NCI-H2081 treated with DMSO at 0.1 percent for 48 hours (cell line): ENCODE data around the gene BACH2.
"Not testable (repeated sequence)": the region's sequence is repeated elsewhere in the genome, so short reads cannot be mapped to it uniquely, and the experiment has no call there.

Source experiments
- DNase-seq: peaks from one replicate; lab custom pipeline; 2025; lab: John Stamatoyannopoulos, UW

Gene BACH2

DNA sequence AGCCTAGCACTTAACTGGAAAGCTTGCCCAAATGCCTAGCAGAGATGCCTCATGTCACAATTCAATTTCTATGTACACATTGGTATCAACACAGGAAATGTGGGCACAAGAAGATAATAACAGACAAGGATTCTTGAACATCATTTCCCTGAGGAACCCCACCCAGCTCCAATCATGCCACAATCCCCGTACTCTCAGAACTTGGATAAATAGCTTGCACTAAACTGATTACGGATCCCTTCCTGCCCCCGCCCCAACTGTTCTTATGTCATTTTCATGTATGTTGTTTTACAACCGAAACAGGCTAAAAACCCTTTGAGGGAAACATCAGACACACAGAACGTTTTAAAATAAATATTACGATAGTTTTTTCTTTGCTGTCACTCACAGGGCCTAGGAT, 87.1 kb downstream of the BACH2 start:
- no peak for DNase-seq

DNA sequence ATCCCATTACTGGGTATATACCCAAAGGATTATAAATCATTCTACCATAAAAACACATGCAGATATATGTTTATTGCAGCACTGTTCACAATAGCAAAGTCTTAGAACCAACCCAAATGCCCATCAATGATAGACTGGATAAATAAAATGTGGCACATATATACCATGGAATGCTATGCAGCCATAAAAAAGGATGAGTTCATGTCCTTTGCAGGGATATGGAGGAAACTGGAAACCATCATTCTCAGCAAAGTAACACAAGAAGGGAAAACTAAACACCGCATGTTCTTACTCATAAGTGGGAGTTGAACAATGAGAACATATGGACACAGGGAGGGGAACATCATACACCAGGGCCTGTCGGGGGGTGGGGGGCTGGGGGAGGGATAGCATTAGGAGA, 88.0 kb downstream of the BACH2 start:
- not testable (repeated sequence) for DNase-seq

DNA sequence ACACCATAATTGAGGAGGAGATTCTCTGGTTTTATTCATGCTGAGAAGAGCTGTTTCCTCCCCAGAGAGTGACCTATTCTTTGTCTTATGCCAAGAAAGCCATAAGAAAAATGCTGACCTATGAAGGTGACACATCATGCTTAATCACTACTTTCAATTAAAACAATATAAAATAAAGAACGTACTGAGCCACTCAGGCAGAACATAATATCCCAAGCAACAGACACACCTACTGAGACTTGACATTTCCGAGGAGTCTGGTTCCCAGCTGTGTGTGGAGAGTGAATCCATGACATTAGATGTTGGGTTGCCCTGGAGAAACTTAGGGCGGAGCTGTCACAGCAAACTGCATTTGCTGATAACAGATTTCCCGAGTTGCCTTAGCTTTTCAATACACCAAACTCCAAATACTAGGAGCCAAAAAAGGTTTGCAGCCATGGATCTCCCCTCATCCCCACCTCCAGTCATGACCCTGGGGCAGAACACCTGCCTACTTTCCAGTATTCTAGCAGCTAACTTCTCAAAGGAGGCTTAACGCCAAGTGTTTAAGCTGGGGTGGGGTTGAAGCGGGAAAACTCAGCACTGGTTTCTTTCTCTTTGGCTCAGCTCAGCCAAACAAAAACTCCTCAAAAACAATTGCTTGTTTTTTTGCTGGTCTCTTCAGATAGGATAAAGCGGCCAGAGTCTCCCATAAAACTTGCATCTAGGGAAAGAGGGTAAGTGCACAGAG, 92.2 kb downstream of the BACH2 start:
- DNase-seq: no peak

DNA sequence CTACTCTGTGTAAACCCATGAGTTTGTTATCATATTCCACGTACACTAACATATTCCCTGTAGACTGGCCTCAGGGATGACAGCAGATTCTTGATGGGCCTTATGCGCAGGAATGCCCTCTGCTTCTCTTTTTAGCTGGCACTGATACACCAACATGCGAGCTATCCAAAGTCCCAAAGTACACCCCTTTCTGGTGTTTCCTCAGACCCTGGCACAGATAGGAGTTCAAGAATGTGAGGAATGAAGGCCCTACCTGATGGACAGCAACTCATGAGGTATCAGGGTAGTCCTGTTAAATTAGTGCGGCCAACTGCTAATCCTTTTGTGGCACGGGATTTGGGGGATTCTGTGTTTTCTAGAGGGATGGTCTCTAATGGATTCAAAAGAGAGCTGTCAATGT, 93.0 kb downstream of the BACH2 start:
- no peak for DNase-seq

DNA sequence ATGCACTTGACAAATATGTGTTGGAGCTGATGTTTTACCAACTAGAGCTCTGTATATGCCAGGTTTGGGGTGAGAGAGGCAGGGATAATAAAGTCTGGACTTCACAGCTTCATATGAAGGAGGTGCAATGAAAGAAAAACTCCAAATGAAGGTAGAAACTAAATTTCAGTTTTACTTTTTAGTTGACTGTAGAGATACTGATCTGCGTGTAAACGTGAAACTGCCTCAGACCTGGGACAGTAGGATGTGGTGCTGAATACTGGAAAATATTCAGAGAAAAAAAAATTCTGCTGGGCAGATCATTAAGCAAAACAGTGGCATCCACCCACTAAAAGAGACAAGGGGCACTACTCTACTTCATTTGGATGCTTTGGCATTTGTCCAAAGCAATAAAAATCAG, 94.5 kb downstream of the BACH2 start:
- no peak for DNase-seq

DNA sequence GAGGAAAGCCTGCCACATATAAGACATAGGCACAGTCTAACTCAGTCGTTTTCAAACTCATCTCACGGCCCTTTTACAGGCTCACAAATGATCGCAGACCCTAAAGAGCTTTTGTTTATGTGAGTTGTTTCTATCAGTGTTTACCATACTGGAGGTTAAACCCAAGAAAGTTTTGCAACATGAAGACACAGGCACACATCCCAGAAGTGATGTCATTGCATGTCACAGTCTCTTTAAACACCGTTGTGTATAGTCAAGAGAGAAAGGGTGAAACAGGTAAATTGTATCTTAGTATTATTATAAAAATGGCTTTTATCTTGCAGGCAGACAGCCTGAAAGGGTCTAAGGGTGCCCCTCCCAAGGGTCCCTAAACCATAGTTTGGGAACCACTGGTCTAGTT, 96.7 kb downstream of the BACH2 start:
- DNase-seq: no peak

DNA sequence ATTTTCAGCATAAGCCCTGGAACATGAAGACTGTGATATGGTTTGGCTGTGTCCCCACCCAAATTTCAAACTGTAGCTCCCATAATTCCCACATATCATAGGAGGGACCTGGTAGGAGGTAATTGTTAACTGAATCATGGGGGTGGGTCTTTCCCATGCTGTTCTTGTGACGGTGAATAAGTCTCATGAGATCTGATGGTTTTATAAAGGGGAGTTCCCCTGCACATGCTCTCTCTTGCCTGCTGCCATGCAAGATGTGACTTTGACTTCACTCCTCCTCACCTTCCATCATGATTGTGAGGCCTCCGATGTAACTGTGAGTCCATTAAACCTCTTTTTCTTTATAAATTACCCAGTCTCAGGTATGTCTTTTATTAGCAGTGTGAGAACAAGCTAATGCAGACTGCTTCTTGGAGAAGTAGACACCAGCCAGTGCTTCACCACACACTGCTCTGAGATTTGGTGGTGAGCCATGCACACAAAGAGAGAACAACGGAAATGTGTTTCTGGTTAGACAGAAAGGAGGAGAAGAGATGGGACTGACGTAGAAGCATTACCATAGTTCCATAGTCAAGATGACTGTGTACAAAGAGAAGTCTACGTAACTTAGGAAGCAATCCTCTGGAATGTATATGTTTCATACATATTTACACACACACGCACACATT, 97.8 kb downstream of the BACH2 start:
- DNase-seq: no peak

DNA sequence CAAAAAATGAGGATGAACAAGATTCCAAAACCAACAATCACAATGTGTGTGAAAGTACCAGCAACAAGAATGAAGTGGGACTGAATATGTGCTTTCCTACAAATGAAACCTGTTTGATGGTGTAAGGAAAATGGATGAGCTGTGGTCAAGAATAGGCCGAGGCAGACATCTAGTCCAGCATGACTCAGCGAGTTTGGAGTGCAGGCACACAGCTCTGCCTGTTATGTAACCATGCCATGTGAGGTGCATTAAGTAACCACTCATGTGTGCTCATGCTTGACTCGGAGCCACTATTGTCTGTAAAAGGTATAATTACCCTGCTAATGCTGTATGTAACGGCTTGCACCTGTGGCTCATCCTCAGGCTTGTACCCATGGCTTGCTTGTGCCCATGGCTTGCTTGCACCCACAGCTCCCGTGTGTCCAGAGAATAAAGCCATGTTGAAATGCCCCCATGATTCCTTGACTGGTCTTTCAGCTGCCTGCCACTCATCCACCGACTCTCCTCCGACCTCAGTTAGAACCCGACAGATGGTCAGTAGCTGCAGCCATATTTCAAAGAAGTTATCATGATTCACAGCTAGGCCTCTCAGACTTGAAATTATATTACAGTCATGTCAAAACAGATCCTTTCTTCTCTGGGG, 98.7 kb downstream of the BACH2 start:
- no peak for DNase-seq

DNA sequence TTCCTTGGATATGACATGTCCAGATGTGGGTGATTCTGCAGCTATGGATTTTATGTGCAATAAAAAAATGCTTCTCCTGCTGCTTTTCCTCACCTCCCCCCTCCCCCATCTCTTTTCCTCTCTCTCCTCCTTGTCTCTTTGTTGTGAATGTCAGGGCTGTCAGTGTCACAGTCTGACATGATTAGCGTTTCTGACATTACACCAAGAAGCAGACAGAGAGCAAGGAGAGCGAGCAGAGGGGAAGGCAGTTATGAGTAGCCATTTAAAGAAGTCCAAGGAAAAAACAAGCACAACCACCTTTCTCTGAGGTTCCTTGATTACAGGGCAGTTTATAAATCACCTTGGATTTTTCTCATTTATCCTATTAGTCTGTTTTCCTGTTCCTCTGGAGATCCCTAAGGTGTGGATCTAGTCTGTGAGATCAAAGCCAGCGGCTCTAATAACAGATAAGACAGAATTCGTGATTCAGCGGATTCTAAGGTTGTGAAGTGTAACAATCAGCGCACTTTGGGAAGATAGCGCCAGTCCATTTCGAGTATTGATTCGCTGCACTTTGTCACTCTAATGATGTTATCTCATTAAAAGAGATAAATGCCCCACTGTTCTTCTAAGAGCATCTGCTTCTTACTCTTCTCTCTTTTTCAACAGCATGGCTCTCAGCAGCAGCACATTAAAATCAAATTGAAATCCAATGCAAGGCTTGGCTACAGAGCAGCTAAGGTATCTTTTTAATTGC, 101.4 kb downstream of the BACH2 start:
- DNase-seq: no peak

DNA sequence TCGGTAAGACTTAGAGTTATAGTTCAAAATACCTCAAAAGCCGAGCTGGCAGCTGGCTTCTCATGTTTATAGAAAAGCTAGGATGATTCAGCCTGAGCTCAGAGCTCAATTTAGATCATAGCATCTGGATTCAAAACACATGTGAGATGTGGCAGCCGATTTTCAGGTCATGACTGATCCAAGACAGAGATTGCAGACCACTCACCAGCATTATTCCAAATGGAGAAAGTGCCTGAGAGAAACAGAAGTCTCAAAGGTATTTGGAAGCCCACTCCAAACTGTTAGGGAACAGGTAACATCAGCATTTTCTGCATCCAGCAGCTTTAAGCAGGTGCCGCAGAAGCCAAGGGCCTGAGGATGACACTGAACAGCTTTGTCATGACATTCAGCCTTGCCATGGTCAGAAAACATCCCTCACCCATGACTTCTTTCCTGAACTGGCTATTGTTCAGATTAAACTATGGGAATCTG, 102.2 kb downstream of the BACH2 start:
- no peak for DNase-seq

DNA sequence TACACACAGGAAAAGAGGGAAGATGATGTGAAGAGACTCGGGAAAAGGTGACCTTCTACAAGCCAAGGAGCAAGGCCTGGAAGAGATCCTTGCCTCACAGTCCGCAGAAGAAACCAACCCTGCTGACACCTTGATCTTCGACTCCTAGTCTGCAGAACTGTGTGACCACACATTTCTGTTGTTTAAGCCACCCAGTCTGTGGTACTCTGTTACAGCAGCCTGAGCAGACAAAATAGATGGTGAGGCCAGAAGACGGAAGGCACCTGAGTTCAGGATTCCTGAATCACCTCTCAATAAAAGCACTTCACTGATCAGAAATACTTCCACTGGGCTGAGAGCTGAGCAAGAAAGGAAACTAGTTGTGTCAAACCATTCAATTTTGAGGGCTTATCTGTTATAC, 103.3 kb downstream of the BACH2 start:
- DNase-seq: no peak

DNA sequence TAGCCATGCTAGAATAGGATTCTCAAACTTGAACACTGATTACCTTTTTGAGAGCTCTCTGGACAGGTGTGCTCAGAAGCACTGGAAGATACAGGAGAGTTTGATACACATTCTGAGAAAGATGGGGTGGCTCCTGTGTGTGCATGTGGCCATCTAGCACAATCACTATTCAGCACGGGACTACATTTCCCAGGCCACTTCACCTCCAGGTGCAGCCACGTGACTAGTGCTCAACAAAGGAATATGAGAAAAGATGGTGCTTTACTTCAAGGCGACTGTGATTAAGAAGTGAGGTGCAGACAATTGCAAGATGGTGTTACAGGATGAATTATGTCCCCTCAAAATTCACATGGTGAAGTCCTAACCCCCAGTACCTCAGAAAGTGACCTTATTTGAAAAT, 103.8 kb downstream of the BACH2 start:
- DNase-seq: no peak

DNA sequence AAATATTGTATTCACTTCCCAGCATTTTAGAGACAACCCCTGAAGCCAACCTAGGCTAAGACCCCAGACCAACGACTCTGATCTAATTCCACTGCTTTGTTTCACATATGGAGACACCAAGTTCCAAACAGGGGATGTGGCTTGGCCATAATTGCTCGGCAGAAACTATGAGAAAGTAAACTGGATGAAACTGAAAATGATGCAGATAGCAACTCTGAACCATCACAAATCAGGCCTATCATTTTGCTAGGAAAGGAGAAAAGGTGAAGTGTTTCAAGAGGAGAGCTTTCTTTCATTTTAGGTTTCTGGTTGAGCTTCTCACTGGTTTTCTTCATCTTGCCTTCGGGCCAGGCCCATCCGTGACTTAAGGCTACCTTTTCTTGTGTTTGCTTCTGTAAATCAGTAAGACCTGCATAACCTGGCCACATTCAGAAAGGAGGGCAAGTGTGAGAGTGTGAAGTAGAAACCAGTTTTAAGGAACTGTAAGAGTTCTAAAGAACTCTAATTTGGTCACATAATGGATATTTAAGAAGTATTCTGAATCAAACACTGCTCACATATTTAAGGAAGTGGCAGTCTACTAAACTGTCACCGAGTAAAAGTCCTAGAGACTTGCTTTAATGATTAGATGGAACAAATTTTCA, 105.8 kb downstream of the BACH2 start:
- DNase-seq: no peak

DNA sequence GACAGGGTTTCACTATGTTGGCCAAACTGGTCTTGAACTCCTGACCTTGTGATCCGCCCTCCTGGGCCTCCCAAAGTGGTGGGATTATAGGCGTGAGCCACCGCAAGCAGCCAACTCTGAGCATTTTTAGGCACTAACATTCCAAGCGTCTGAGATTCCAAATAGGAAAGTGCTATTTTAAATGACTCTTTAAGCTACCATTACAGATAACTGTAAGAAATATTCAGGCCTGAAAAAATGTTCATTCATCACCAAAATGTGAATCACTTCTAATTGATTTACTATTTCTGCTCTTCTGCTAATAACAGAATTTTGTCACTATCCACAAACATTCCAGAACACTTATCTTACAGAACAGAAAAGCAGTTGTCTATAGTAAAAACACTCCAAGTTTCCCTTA, 106.5 kb downstream of the BACH2 start:
- DNase-seq: no peak

DNA sequence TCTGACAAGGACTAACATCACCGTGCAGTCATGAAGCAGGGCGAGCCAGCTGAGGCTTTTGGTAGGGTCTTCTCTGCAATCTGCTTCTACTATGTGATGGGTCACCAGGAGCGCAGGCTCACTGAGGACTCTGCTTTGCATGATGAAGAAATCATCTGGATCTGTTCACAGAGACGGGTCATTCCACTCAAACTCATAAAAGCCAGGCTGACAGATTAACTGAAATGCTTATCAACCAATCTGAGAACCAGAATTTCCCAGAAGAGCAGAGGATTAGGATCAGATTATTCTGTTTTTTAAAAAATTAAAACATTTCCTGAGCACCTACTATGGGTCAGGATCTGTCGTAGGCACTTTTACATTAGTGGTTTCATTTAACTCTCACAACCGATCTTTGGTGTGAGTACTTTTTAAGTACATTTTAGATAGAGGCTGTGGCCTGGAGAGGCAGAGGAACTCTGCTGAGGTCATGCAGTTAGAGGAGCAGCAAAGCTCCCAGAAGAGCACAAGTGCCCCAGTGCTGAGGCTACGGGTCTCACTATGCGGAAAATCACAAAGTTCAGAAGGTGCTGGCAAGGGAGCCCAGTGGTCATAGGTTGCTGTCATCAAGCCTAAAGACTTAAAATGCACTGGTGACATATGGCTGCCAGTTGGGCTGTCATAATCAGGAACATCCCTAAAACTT, 109.1 kb downstream of the BACH2 start:
- no peak for DNase-seq

DNA sequence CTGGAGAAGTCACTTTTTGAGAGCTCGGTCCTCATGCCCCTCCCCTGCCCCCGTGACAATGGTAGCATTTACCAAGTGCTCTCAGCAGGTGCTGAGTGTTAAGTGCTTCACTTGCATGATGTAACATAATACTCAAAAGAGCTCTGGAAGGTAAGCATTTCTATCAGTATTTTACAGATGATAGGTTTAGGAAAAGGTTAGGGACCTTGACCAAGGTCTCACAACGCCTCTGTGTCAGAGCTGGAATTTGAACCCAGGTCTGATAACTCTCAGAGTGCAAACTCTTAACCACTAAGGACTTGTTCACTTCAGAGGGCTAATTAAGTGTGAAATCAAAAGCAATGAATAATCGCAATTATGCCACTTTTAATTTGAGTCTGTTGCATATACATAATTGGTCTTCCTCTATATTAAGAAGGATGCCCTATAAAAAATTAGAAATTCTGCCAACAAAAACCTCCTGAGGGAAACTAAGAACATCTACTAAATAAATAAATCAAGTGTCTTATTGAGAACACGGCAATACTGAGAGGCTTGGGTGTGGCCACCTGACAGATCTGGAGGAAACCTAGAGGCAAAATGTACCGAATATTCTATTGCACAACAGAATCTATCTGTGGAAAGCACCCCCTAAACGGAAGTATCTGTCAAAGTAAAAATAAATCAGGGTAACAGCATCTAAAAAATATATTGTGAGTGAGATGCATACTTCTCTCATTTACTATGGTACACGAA, 109.8 kb downstream of the BACH2 start:
- DNase-seq: no peak

DNA sequence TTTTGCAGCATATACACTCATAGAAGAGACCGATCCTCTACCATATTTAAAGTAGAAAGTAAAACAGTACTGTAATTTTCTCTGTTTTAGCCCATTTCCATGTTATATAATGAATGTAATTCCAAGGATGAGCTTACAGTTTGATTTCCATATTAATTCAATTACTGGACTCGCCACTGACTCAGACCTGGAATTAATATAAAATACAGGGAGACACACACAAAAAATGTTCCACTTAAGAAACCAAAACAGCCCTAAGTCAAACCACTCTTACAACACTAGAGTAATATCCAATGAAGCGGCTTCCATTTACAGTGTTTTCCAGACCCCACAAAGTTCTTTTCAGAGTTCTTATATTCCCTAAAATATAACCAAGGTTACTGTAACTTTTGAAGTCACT, 110.6 kb downstream of the BACH2 start:
- no peak for DNase-seq

DNA sequence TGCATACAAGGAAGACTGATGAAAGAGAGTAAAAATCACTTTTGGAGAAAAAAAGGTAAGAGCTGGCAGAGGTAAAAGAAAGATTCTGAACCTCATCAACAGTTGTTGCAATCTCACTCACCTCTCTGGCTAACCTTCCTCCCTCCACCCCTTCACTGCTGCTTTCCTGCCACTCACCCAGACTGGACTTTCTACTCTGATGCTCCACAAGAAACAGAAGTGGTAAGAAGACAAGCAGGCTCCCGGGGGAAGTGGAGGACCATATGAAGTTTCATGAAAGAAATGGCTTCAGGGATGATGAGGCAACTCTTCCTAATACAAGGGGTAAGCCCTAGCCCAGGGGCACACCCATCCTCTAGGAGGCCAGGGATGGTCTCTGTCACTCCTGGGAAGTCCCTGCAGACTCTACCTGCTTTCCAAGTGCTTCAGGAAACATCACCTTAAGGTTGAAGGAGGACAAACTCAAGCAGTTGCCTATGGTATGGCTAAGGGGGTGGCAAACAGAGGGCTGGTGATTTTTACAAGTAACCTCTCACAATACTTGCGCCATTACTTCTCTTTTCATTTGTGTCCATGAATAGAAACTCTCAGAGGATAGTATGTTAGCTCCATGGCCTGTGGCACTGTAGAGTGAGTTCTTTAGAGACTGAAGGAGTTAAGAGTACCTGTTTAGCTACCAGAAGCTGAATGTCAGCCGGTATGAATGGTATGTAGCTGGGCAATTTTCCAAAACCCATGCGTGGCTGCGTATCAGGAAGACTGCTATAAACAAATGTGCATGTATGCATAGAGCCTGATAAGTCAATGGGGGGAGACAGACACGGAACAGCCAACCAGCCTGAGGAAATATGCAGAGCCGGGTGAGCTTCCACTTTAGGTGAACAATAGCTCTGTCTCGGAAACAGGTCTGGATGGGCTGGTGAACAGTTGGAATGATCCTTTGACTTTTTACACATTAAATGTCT, 112.0 kb downstream of the BACH2 start:
- no peak for DNase-seq

DNA sequence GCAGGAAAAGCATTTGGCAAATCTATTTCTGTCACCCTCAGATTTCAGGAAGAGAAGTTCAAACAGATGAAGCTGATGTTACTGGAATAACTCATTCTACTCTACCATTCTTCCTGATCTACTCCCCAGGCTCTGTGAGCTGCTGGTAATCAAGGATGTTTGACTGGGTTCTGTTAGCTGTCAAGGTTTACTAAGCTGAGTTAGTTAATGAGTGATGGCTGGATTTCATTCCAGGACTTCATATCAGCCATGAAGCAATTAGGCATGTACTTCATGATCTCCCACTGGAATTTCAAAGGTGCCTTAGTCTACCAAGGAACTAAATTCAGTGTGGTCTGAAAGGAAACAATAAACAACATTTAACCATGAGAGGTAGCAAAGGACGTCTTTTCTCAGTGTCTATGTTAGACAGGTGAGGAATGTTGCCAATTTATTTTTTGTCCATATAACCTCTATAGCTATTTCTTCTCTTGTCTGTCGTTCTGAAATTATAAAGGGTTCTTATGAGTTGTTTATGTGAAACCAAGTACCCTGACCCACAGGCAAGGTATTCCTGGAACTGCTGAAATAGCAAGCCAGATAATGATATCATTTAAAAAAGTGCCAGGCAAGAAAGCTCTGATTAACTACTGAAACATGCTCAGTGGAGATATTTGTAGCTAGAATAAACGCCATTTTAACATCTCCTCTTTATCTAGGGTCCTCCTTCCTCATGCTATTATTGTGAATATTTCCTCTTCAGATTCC, 112.9 kb downstream of the BACH2 start:
- no peak for DNase-seq
